GM12878 (cell line): ENCODE measurements around the gene DOK7. TPM values are rescaled to one million over a fixed set of nuclear protein-coding genes. Genes with fewer than 3 reads are reported as not detected.

ENCODE experiments used
- ATAC-seq: fragments of 200-7000 bp; cut with Tn5 transposase; 3 replicates; pipeline ENCODE4 v1.9.1; 2020; ENCODE audit warnings: mild to moderate bottlenecking, moderate library complexity
- BruUV-seq: library from RNA; stranded (reverse); fragments of 400-500 nt; replicated peaks from 2 replicates; lab custom pipeline; 2021; lab: Mats Ljungman, UMichigan
- CTCF ChIA-PET: fragments of 300-600 bp; sonication (Branson Sonifier 250); formaldehyde crosslinking; extraction: SDS; loops from one replicate; lab custom pipeline; 2021; ENCODE audit warnings: inconsistent platforms; lab: Yijun Ruan, JAX
- POLR2A ChIA-PET: fragments of 350-600 bp; formaldehyde crosslinking; extraction: SDS; loops from one replicate; lab custom pipeline; 2021; ENCODE audit warnings: inconsistent platforms; lab: Charles Lee
- RAD21 ChIA-PET: fragments of 300-600 bp; sonication (Branson Sonifier 250); formaldehyde crosslinking; loops from one replicate; lab custom pipeline; 2023; ENCODE audit warnings: antibody characterized with exemption; ENCODE audit not compliant: unreplicated experiment; lab: Charles Lee
- SMC1A ChIA-PET: fragments of 300-600 bp; sonication (Branson Sonifier 250); formaldehyde crosslinking; loops from one replicate; lab custom pipeline; 2023; ENCODE audit not compliant: unreplicated experiment, uncharacterized antibody; lab: Charles Lee
- DNase-seq: peaks from one replicate; pipeline ENCODE4 v3.0.0-alpha.2; 2011; ENCODE audit warnings: low read depth, low spot score
- FAIRE-seq: peaks from 3 replicates; lab custom pipeline; 2011; peaks lifted over from hg19 to GRCh38; lab: Jason Lieb, UNC
- H2AFZ ChIP-seq: 2 replicates; pipeline ENCODE4 v1.6.0; 2011; ENCODE audit warnings: low read depth, low read length, control low read depth; ENCODE audit not compliant: control insufficient read depth
- H3K27ac ChIP-seq: 2 replicates; pipeline ENCODE4 v1.5.1; 2011; ENCODE audit warnings: control low read depth; ENCODE audit not compliant: control insufficient read depth, insufficient read depth
- H3K27me3 ChIP-seq, 2 experiments: replicated peaks in 1 of 2; 2 replicates each; pipeline versions ENCODE4 v1.6.0 to v1.6.1; 2011; ENCODE audit warnings: low read length in 1 of 2; ENCODE audit not compliant: control insufficient read depth in 2 of 2, insufficient read depth in 2 of 2
- H3K36me3 ChIP-seq, 2 experiments: 2 replicates each; pipeline ENCODE4 v1.5.1; 2011; ENCODE audit warnings: low read length in 1 of 2; ENCODE audit not compliant: control insufficient read depth in 2 of 2, insufficient read depth in 2 of 2
- H3K4me1 ChIP-seq: 2 replicates; pipeline ENCODE4 v1.6.1; 2011; ENCODE audit warnings: mild to moderate bottlenecking, low read length, moderate library complexity, mixed read lengths; ENCODE audit not compliant: control insufficient read depth, insufficient read depth
- H3K4me2 ChIP-seq: 2 replicates; pipeline ENCODE4 v1.6.0; 2011; ENCODE audit warnings: control low read depth; ENCODE audit not compliant: control insufficient read depth, insufficient read depth
- H3K4me3 ChIP-seq: fragments of 200-600 bp; sonication (generic); 2 replicates; pipeline ENCODE4 v1.5.1; 2016
- H3K79me2 ChIP-seq: 2 replicates; pipeline ENCODE4 v1.6.0; 2011; ENCODE audit warnings: low read length; ENCODE audit not compliant: control insufficient read depth, insufficient read depth
- H3K9ac ChIP-seq: 2 replicates; pipeline ENCODE4 v1.8.0; 2011; ENCODE audit warnings: low read length, control low read depth, mixed read lengths; ENCODE audit not compliant: control insufficient read depth, insufficient read depth
- H3K9me3 ChIP-seq: replicated peaks from 3 replicates; pipeline ENCODE4 v1.5.1; 2011; ENCODE audit warnings: mild to moderate bottlenecking, low read length; ENCODE audit not compliant: control insufficient read depth, insufficient read depth
- H4K20me1 ChIP-seq: 2 replicates; pipeline ENCODE4 v1.6.0; 2011; ENCODE audit not compliant: control insufficient read depth, insufficient read depth
- GABPA ChIP-seq: IDR thresholded peaks from 2 replicates; pipeline ENCODE4 v1.6.1; 2014; ENCODE audit warnings: antibody characterized with exemption, low read depth, mild to moderate bottlenecking, inconsistent platforms
- MTA2 ChIP-seq: fragments of 450-650 bp; IDR thresholded peaks from 2 replicates; pipeline ENCODE4 v1.6.1; 2016; ENCODE audit warnings: low read depth, mild to moderate bottlenecking, moderate library complexity
- NBN ChIP-seq: fragments of 450-650 bp; IDR thresholded peaks from 2 replicates; pipeline ENCODE4 v1.6.1; 2016
- NR2C1 ChIP-seq: fragments of 450-650 bp; IDR thresholded peaks from 2 replicates; pipeline ENCODE4 v1.6.1; 2017; ENCODE audit warnings: antibody characterized with exemption, mild to moderate bottlenecking, moderate library complexity
- SMC3 ChIP-seq: IDR thresholded peaks from 2 replicates; pipeline ENCODE4 v1.6.1; 2011; ENCODE audit warnings: low read length, improper control_type of control experiment, borderline replicate concordance
- SRF ChIP-seq, 2 experiments: IDR thresholded peaks; 2 replicates each; pipeline ENCODE4 v1.6.1; 2011; ENCODE audit warnings: low read depth in 2 of 2, low read length in 2 of 2, mild to moderate bottlenecking in 1 of 2, moderate library complexity in 1 of 2
- TARDBP ChIP-seq: IDR thresholded peaks from 2 replicates; pipeline ENCODE4 v1.6.1; 2016; ENCODE audit warnings: borderline replicate concordance
- ZNF24 ChIP-seq: fragments of 450-650 bp; IDR thresholded peaks from 2 replicates; pipeline ENCODE4 v1.6.1; 2017; ENCODE audit warnings: antibody characterized with exemption, mild to moderate bottlenecking
- WGBS: methylation state at CpG from one replicate; pipeline ENCODE4 v1.1.6; 2016; ENCODE audit warnings: low lambda C conversion rate; ENCODE audit not compliant: insufficient replicate concordance, insufficient coverage; ENCODE audit errors: missing lambda C conversion rate; 5-methylcytosine and 5-hydroxymethylcytosine counted together
- in situ Hi-C: fragments of 300-500 bp; cut with MboI; formaldehyde crosslinking; loops from 9 replicates; pipeline ENCODE4 v1.14.3; 2018; ENCODE audit warnings: mixed read lengths
- intact Hi-C: fragments of 100-400 bp; cut with micrococcal nuclease; formaldehyde crosslinking; loops from one replicate; pipeline ENCODE4 v1.14.2; 2022; ENCODE audit not compliant: unreplicated experiment
- polyA plus RNA-seq, 11 experiments: library from polyadenylated mRNA; depleted of rRNA in 4 of 11; unstranded in 6 of 11; stranded (reverse) in 5 of 11; fragments of >200 nt; fragmentation: Nextera tagmentation in 4 of 11; fragmentation: Illumina TruSeq in 1 of 11; extraction: Ambion mirVana in 4 of 11; extraction: Trizol in 1 of 11; gene quantifications; 1 replicate in 1 of 11; 2 replicates in 10 of 11; pipeline versions ENCODE4 v1.2.1 to v1.2.3, GENCODE V29; 2011 to 2016; ENCODE audit warnings: inconsistent platforms in 2 of 11, missing spikeins in 2 of 11, low read depth in 1 of 11
- total RNA-seq, 4 experiments: library from RNA; depleted of rRNA in 3 of 4; stranded (reverse); fragments of >200 nt in 3 of 4; fragmentation: Illumina TruSeq in 1 of 4; extraction: Trizol in 1 of 4; gene quantifications; 2 replicates each; pipeline versions ENCODE4 v1.2.1 to v1.2.3, GENCODE V29; 2013 to 2021
- TF ChIP-seq, protein P1 (sequence below): IDR thresholded peaks from 2 replicates; pipeline ENCODE4 v1.6.1; 2011; ENCODE audit warnings: mild to moderate bottlenecking, low read depth, low read length, moderate library complexity; ENCODE audit not compliant: insufficient replicate concordance
- TF ChIP-seq, protein P2 (sequence below): fragments of 450-650 bp; IDR thresholded peaks from 2 replicates; pipeline ENCODE4 v1.6.1; 2018; ENCODE audit warnings: mild to moderate bottlenecking, low read depth, moderate library complexity; ENCODE audit not compliant: partially characterized antibody
- TF ChIP-seq, protein P3 (sequence below): fragments of 450-650 bp; formaldehyde crosslinking; IDR thresholded peaks from 2 replicates; pipeline ENCODE4 v1.4.0; 2022; ENCODE audit warnings: mild to moderate bottlenecking, moderate library complexity

The DOK7 gene
- total and polyA plus RNA-seq, 10 of the 15 experiments (the other 5 are each of a cell fraction or from before 2014, with no cell fraction given): 0.04 to 0.46 (median 0.18) TPM; not detected in 4

DNA sequence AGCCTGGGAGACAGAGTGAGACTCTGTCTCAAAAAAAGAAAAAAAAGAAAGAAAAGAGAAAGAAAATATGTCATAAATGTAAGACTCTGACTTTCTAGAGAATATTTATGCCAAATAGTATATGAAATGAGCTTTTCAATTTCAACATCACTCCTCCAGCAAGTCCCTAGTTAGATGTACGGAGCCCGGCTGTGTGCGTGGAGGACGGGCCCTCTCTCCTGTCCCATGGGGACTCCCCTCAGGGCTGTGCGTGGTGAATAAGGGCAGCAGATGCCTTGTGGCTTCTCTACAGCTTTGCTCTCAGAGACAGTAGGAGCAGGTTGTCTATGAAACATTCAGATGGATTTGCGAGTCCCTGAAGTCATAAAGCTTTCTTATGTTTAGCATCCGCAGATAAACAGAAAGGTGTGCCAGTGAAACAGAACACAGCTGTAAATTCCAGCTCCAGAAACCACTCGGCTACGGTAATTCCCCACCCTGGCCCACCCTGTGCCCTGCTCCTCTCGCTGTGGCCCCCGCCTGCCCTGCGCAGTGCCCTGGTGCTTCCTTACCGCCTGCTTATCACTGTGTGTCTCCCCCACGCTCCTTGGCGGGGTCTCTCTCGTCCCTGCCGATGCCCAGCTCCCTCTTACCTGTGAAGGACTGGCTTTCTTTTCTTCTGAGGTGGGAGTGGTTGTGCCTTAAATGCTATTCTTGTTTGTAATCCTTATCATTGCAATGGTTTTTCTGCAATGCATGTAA, 35.2 kb upstream of the DOK7 start:
- RAD21 ChIA-PET: interaction anchor here (1.6 kb wide), 1 partner anchor 82 kb away, joined by 5 read pairs; no protein-coding TSS in a partner anchor
- Histone ChIP-seq H3K27me3 (no peaks in the 10 kb centered on the region), H3K79me2 (no peaks in the 10 kb centered on the region), H2AFZ (no peak overlapping the region)
- ATAC-seq: no peak
- intact Hi-C loops: no loop called here
- no peak for FAIRE-seq
- TF ChIP-seq MTA2 (no peak), ZNF24 (no peak), SMC3 (no peak), GABPA (no peak), TARDBP (no peak), NR2C1 (no peak), SRF (IDR thresholded peaks at IDR 0.05; ENCODE audit: low read depth in 2 of 2, low read length in 2 of 2) (no peak), NBN (no peak)
- TF ChIP-seq, protein P1, sequence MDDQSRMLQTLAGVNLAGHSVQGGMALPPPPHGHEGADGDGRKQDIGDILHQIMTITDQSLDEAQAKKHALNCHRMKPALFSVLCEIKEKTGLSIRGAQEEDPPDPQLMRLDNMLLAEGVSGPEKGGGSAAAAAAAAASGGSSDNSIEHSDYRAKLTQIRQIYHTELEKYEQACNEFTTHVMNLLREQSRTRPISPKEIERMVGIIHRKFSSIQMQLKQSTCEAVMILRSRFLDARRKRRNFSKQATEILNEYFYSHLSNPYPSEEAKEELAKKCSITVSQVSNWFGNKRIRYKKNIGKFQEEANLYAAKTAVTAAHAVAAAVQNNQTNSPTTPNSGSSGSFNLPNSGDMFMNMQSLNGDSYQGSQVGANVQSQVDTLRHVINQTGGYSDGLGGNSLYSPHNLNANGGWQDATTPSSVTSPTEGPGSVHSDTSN: no peak
- TF ChIP-seq, protein P2, sequence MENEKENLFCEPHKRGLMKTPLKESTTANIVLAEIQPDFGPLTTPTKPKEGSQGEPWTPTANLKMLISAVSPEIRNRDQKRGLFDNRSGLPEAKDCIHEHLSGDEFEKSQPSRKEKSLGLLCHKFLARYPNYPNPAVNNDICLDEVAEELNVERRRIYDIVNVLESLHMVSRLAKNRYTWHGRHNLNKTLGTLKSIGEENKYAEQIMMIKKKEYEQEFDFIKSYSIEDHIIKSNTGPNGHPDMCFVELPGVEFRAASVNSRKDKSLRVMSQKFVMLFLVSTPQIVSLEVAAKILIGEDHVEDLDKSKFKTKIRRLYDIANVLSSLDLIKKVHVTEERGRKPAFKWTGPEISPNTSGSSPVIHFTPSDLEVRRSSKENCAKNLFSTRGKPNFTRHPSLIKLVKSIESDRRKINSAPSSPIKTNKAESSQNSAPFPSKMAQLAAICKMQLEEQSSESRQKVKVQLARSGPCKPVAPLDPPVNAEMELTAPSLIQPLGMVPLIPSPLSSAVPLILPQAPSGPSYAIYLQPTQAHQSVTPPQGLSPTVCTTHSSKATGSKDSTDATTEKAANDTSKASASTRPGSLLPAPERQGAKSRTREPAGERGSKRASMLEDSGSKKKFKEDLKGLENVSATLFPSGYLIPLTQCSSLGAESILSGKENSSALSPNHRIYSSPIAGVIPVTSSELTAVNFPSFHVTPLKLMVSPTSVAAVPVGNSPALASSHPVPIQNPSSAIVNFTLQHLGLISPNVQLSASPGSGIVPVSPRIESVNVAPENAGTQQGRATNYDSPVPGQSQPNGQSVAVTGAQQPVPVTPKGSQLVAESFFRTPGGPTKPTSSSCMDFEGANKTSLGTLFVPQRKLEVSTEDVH: no peak
- TF ChIP-seq, protein P3, sequence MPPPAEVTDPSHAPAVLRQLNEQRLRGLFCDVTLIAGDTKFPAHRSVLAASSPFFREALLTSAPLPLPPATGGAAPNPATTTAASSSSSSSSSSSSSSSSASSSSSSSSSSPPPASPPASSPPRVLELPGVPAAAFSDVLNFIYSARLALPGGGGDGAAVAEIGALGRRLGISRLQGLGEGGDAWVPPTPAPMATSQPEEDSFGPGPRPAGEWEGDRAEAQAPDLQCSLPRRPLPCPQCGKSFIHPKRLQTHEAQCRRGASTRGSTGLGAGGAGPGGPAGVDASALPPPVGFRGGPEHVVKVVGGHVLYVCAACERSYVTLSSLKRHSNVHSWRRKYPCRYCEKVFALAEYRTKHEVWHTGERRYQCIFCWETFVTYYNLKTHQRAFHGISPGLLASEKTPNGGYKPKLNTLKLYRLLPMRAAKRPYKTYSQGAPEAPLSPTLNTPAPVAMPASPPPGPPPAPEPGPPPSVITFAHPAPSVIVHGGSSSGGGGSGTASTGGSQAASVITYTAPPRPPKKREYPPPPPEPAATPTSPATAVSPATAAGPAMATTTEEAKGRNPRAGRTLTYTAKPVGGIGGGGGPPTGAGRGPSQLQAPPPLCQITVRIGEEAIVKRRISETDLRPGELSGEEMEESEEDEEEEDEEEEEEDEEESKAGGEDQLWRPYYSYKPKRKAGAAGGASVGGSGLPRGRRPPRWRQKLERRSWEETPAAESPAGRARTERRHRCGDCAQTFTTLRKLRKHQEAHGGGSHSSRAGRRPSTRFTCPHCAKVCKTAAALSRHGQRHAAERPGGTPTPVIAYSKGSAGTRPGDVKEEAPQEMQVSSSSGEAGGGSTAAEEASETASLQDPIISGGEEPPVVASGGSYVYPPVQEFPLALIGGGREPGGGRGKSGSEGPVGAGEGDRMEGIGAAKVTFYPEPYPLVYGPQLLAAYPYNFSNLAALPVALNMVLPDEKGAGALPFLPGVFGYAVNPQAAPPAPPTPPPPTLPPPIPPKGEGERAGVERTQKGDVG (CRISPR knock-in tag): no peak
- TF ChIP-seq, all 136 proteins: peak for 0
- Histone ChIP-seq H3K9me3 (no peaks in the 10 kb centered on the region), H3K36me3 (no peaks in the 10 kb centered on the region), H4K20me1 (no peaks in the 10 kb centered on the region), H3K4me2 (no peak overlapping the region), H3K4me3 (no peak overlapping the region), H3K4me1 (no peaks in the 10 kb centered on the region), H3K27ac (no peak overlapping the region), H3K9ac (no peak overlapping the region)
- SMC1A ChIA-PET: interaction anchor here (2.0 kb wide), 1 partner anchor 82 kb away, joined by 4 read pairs; no protein-coding TSS in a partner anchor
- in situ Hi-C loops: no loop called here
- WGBS: 42% methylated on average over 14 of the region's 17 CpGs
- BruUV-seq: no TSS peak
- CTCF ChIA-PET: interaction anchor here (0.9 to 2.4 kb wide), 2 partner anchors 82 to 514 kb away, joined by 3 to 12 read pairs; no protein-coding TSS in a partner anchor
- POLR2A ChIA-PET: no interaction called here
- DNase-seq: no peak
